GM21423 (cell line): ENCODE results near the gene SRPX.

Experiments used
- ATAC-seq: cut with Tn5 transposase; IDR thresholded peaks from one replicate; pipeline ENCODE4 v1.9.1; 2021; ENCODE audit warnings: mild to moderate bottlenecking, moderate library complexity; ENCODE audit not compliant: unreplicated experiment

The SRPX gene

GRCh38 chrX:38211891-38212635, 8.6 kb downstream of the SRPX start:
- no peak for ATAC-seq

DNA sequence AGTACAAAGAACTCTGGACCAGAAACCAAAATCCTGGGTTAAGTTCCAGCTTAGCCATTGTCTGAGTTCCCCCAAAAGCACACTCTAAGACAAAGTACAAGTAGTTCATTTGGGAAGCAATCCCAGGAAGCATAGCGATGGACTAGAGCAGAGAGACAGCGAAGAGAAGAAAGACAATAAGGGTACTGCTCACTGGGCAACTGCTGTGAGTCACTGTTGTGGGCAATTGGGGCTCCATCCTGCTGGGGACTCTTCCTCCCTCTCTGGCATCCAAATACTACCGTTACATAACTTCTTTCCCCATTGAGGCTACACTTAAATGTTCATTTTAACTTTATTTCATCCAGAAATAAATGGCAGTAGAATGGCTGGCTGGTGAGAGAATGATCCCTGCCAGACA, 14.1 kb downstream of the SRPX start:
- no peak for ATAC-seq

DNA sequence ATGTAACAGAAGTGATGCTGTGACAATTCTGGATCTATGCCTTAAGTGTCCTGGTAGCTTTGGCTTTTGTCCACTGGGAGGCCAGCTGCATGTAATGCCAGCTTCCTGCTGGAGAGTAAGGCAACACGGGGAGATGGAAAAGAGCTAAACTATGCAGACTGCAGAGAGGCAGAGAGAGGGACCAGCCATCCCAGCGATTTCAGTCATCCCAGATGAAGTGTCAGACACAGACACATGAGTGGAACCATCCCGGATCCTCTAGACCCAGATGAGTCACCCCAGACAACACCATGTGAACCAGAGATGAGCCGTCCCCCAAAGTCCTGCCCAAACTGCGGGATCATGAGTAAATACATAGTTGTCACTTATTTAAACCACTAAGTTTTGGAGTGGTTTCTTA, 14.6 kb downstream of the SRPX start:
- ATAC-seq, result no peak

GRCh38 chrX:38205039-38205438, 15.6 kb downstream of the SRPX start:
- ATAC-seq, result no peak

GRCh38 chrX:38192007-38192810, 28.5 kb downstream of the SRPX start:
- no peak for ATAC-seq

GRCh38 chrX:38189431-38190250, 31.0 kb downstream of the SRPX start:
- ATAC-seq, result no peak

DNA sequence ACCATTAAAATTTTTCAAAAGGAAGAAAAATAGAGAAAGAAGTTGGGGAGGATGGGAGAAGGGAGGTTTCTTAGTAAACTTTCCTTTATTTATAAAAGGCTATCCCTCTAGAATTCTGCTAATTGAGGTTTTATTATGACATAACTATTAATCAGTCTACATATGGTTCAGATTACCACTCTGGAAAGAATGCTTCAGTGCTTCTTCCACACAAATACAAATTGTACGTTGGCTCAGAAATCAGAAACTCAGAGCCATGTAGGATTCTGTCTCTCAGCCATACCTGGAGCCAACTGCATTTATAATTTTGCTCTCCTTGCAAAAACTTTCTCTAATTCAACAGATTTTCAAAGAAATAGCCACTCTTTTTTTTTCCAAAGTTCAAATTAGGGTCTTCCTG, 37.1 kb downstream of the SRPX start:
- no peak for ATAC-seq

- ATAC-seq, result no peak
Measured at GRCh38 chrX:38181357-38181756, 39.3 kb downstream of the SRPX start.

DNA sequence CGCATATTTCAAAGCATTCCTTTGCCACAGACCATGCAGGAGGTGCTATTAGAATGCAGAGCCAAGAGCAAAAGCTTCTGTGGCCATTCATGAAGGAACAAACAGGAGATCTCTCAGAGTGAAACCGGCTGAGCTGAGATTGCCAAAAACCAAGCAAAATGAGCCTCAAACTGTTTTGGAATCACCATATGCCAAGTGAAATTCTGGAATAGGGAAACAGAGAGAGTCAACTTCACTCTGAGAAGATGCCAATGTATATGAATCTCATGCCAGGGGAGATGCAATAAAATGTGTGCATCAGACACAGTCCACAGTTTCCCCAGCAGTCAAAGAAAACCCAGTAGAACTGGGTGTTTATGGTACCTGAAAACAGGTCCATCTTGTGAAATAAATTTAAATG, 42.3 kb downstream of the SRPX start:
- no peak for ATAC-seq

DNA sequence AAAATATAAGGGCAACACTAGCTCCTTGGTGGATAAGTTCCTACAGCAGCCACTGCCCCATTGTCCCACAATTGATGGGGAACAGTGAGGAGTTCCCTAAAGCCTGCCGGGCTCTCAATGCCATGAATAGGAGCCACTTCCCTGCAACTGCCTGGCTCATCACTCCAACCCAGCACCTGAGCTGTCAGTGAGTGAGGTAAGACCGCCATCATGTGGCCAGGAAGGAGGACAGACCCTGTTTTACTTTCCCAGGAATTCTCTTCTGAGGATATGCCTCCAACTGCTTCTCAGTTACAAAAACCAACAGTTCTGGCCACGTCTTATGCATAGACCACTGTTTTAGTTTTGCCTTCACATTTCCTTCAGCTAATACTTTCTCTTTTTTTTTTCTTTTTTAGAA, 45.5 kb downstream of the SRPX start:
- ATAC-seq, result no peak

DNA sequence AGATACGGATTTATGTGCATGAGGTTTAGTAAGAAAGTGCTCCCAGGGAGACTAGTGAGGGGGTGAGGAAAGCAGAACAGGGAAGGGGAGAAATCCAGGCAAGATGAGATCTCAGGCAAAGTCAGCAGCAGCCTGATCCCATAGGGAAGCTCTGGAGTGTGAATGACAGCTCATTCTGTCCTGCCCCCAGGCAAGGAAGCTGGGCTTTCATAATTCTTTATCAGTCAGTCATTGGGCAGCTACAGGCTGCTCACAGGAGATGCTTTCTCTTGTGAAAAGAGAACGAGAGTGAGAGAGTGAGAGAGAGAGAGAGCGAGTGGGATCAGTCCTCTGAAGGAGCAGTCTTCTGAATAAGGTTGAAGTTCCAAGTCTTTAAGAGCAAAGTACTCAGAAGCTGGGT, 48.1 kb downstream of the SRPX start:
- no peak for ATAC-seq

DNA sequence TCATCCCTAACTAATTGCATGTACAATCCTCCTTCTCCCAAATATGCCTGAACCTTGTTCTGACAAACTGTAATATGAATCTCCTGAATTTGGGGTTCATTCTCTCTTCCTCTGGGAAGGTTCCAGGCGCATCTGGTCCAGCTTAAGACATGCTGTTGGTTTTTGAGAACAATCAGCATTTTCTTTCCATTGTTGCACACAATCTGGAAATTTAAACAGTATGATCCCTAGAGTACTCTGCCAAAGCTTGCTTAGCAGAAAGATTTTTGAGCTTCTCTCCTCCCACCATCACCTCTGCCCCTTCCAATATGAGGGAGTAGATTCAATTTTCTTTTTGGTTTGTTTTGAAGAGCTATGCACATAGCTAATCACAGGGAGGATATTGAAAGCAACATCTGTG, 50.1 kb downstream of the SRPX start:
- no peak for ATAC-seq

- ATAC-seq, result no peak
Measured at GRCh38 chrX:38166478-38167083, 54.1 kb downstream of the SRPX start.

- no peak for ATAC-seq
Measured at GRCh38 chrX:38165023-38165422, 55.6 kb downstream of the SRPX start.

- no peak for ATAC-seq
Measured at GRCh38 chrX:38163193-38163592, 57.5 kb downstream of the SRPX start.

- ATAC-seq, result no peak
Measured at GRCh38 chrX:38156838-38157237, 63.8 kb downstream of the SRPX start.

DNA sequence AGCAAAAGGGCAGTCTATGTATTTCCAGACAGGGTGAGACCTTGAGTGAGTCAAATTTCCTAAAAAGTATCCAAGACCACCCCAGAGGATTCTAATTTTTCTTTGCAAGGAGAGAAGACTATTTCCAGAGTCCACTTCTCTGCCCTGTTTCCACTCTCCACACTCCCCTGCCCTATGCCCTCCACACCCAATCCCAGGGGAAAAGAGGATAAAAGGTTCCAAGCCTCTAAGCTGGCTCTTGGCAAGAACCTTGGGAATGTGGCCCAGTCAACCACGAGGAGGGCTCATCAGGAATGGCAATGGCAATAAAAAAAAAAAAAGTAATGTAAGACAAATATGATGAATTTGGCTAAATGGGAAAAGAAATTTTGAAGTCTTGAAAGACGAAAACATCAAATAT, 65.9 kb downstream of the SRPX start:
- no peak for ATAC-seq

DNA sequence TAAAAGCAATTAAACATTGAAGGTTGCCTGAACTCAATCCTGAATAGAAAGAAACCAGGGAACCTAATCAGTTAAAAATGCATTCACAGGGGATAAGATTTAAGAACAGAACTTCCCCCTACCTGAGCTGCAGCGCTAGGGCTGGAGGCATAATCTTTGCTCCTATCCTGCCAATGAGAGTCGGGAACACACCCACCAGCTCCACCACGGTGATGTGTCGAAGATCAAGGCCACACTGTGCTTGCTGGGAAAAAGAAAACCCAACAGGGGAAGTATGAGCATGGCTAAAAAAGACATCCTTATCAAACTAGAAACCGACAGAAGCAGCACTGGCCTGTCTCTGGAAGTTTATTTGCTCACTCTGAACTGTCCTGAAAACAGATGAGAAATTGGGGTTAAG, 66.3 kb downstream of the SRPX start:
- ATAC-seq, result no peak

- no peak for ATAC-seq
Measured at GRCh38 chrX:38151441-38151840, 69.2 kb downstream of the SRPX start.

DNA sequence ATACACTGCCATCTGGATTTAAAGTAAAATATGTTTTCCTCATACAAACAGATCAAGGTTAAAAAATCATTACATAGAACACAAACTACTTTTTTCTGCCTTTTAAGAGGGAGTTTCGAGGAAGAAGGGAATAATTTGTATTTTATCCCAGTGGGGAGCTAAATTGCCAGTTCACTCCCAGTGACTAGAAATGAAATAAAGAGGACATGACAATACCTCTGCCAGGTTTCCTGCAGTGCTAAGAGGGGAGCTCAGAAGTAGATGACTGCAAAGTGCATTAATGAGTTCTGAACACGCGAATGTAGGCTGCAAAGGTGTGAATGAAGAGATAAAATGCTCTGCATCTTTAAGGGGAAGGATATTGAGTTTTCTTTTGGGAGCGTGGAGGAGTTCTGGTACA, 69.7 kb downstream of the SRPX start:
- ATAC-seq, result no peak

GRCh38 chrX:38149016-38149415, 71.7 kb downstream of the SRPX start:
- ATAC-seq, result no peak
